Spleen (tissue), 11 donors: ENCODE measurements around the gene GLI2. TPM values are rescaled to one million over a fixed set of nuclear protein-coding genes. Genes with fewer than 3 reads are reported as not detected.

Source experiments
- DNase-seq: peaks from one replicate; pipeline ENCODE4 v3.0.0-alpha.2; 2020
- H3K27ac ChIP-seq, 8 donors: fragments of 200-600 bp; sonication (generic) in 7 of 8; 1 replicate in 4 of 8; 2 replicates in 4 of 8; pipeline versions ENCODE4 v1.5.0 to v1.8.0; 2016 to 2021; ENCODE audit warnings: inconsistent platforms in 4 of 8, mild to moderate bottlenecking in 4 of 8, moderate library complexity in 1 of 8
- H3K27me3 ChIP-seq, 7 donors: fragments of 200-600 bp; sonication (generic) in 6 of 7; replicated peaks in 1 of 7; 1 replicate in 4 of 7; 2 replicates in 3 of 7; pipeline versions ENCODE4 v1.5.0 to v1.8.0; 2016 to 2021; ENCODE audit warnings: inconsistent platforms in 3 of 7, mild to moderate bottlenecking in 1 of 7
- H3K36me3 ChIP-seq, 6 donors: fragments of 200-600 bp; sonication (generic) in 5 of 6; 1 replicate in 4 of 6; 2 replicates in 2 of 6; pipeline versions ENCODE4 v1.5.0 to v1.8.0; 2016 to 2021; ENCODE audit warnings: inconsistent platforms in 2 of 6
- H3K4me1 ChIP-seq, 6 donors: fragments of 200-600 bp; sonication (generic) in 5 of 6; 1 replicate in 3 of 6; 2 replicates in 3 of 6; pipeline versions ENCODE4 v1.5.0 to v1.8.0; 2016 to 2021; ENCODE audit warnings: inconsistent platforms in 3 of 6
- H3K4me3 ChIP-seq, 8 donors: fragments of 200-600 bp; sonication (generic) in 7 of 8; 1 replicate in 4 of 8; 2 replicates in 4 of 8; pipeline versions ENCODE4 v1.5.0 to v1.8.0; 2016 to 2021; ENCODE audit warnings: inconsistent platforms in 4 of 8, mild to moderate bottlenecking in 4 of 8, moderate library complexity in 2 of 8
- H3K9me3 ChIP-seq, 8 donors: fragments of 200-600 bp; sonication (generic) in 7 of 8; 1 replicate in 4 of 8; 2 replicates in 4 of 8; pipeline versions ENCODE4 v1.5.0 to v1.8.0; 2016 to 2021; ENCODE audit warnings: inconsistent platforms in 4 of 8
- POLR2A ChIP-seq, 3 donors: fragments of 450-650 bp; IDR thresholded peaks; one replicate each; pipeline ENCODE4 v1.5.1; 2017; ENCODE audit warnings: antibody characterized with exemption in 3 of 3, mild to moderate bottlenecking in 1 of 3
- POLR2AphosphoS5 ChIP-seq, 3 donors: sonication (generic); formaldehyde crosslinking; IDR thresholded peaks; one replicate each; pipeline ENCODE4 v1.5.1; 2017; ENCODE audit warnings: antibody characterized with exemption in 3 of 3
- WGBS, 5 donors: extraction: QIAGEN DNeasy Blood & Tissue Kit in 3 of 5; methylation state at CpG; one replicate each; pipeline versions ENCODE4 v1.1.5 to v1.1.7; 2013 to 2018; 5-methylcytosine and 5-hydroxymethylcytosine counted together
- intact Hi-C: fragments of 100-400 bp; cut with DNase I; formaldehyde crosslinking; loops from one replicate; pipeline ENCODE4 v1.15.0; 2023; ENCODE audit warnings: low total_unique reads
- polyA plus RNA-seq, 3 donors: library from polyadenylated mRNA; stranded (reverse); fragments of 200-250 nt; gene quantifications; one replicate each; pipeline ENCODE4 v1.2.1, GENCODE V29; 2013
- total RNA-seq, 7 donors: library from RNA; depleted of rRNA in 3 of 7; stranded (reverse); fragments of >200 nt in 3 of 7; fragmentation: NEBNext Ultra II Directional in 4 of 7; extraction: Animal tissue kit (Norgen Biotek cat#: 25700) in 4 of 7; gene quantifications; one replicate each; pipeline versions ENCODE4 v1.1.0 to v1.2.1, GENCODE V29; 2016 to 2021
- TF ChIP-seq, protein P1 (sequence below), 11 experiments: fragments of 200-600 bp in 7 of 11; fragments of 450-650 bp in 4 of 11; sonication (generic) in 4 of 11; IDR thresholded peaks in 8 of 11; conservative IDR thresholded peaks in 3 of 11; 1 replicate in 7 of 11; 2 replicates in 4 of 11; pipeline versions ENCODE4 v1.4.0 to v1.8.0; 2016 to 2021; ENCODE audit warnings: antibody characterized with exemption in 11 of 11, inconsistent platforms in 4 of 11, mild to moderate bottlenecking in 1 of 11
- donor health status: healthy with polysubstance abuse.
- donor health status: DM: no; HTN: no; CAD: no; lungs with moderate emphysema.
- donor health status: DM: no; HTN: no; CAD: no.
- donor health status: Bipolar disorder and iron deficiency.
- donor health status: healthy.
- donor health status: DM: no; HTN: no; CAD: no.
- donor health status: DM: yes; HTN: yes; CAD: no.

Gene GLI2
- total and polyA plus RNA-seq, 10 donors, result 0.22 to 10.6 (median 1.4) TPM

DNA sequence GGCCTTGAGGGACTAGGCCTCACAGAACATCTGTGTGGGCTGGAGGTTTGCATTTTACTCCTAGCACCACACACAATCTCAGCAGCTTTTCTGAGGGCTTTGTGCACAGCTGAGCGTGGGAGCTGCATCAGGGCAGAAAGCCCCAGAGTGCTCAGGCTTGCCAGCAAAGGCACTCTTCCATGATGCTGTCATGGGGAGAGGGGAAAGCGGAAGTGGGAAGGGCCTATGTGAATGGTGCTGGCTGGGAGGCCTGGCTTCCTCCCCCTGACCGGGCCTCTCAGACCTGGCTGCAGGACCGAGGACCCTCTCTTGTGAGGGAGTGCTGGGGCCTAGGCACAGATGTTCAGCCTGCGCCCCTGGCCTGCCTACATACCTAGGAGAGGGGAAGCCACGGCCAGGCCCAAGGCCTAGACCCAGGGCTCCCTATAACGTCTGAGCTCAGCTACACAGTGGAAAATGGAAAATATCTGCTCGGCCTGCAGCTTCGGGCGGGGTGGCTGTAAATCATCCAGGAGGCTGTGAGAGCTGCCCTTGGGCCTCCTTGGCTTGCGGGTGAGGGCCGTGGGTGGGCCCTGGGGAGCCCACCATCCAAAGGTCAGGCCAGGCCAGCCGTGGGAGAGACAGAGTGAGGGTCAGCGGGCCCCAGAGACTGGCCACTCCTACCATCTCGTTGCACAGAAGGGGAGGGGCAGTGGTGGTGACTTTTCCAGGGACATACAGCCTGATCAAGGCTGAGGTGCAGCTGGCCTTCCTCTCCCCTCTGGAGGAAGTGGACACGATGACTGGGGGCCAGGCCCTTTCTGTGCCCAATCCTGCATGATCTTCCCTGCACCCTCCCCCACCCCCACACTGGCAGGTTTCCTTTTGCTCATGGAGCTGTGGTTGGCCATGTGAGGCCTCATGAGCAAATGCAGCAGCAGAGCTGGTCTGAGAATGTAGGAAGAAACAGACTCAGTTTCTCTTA is 22.8 kb downstream of the GLI2 start:
- WGBS, 5 donors, result 50 to 70% (median 63%) methylated on average over 10 to 16 of the region's 16 CpGs
- no peak overlapping the region for H3K4me3 ChIP-seq
- intact Hi-C loops, result no loop called here
- peaks cover 0 to 24% (median 0%) of the 10 kb centered on the region in 7 donors for H3K27me3 ChIP-seq
- H3K36me3 ChIP-seq, result no peaks in the 10 kb centered on the region
- DNase-seq, result peak; percentile 73
- TF ChIP-seq POLR2AphosphoS5 (IDR thresholded peaks at IDR 0.05), result peak in 2 of 3 donors; percentile 36 to 67
- TF ChIP-seq, protein P1, sequence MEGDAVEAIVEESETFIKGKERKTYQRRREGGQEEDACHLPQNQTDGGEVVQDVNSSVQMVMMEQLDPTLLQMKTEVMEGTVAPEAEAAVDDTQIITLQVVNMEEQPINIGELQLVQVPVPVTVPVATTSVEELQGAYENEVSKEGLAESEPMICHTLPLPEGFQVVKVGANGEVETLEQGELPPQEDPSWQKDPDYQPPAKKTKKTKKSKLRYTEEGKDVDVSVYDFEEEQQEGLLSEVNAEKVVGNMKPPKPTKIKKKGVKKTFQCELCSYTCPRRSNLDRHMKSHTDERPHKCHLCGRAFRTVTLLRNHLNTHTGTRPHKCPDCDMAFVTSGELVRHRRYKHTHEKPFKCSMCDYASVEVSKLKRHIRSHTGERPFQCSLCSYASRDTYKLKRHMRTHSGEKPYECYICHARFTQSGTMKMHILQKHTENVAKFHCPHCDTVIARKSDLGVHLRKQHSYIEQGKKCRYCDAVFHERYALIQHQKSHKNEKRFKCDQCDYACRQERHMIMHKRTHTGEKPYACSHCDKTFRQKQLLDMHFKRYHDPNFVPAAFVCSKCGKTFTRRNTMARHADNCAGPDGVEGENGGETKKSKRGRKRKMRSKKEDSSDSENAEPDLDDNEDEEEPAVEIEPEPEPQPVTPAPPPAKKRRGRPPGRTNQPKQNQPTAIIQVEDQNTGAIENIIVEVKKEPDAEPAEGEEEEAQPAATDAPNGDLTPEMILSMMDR (IDR thresholded peaks at IDR 0.05 in 8 of 11, conservative IDR thresholded peaks at IDR 0.05 in 3 of 11), result no peak
- peak overlapping the region in 7 of 8 donors; percentile 27 to 81 (median 76) for H3K27ac ChIP-seq
- peaks cover 0 to 35% (median 7%) of the 10 kb centered on the region in 6 donors for H3K4me1 ChIP-seq
- no peaks in the 10 kb centered on the region for H3K9me3 ChIP-seq

DNA sequence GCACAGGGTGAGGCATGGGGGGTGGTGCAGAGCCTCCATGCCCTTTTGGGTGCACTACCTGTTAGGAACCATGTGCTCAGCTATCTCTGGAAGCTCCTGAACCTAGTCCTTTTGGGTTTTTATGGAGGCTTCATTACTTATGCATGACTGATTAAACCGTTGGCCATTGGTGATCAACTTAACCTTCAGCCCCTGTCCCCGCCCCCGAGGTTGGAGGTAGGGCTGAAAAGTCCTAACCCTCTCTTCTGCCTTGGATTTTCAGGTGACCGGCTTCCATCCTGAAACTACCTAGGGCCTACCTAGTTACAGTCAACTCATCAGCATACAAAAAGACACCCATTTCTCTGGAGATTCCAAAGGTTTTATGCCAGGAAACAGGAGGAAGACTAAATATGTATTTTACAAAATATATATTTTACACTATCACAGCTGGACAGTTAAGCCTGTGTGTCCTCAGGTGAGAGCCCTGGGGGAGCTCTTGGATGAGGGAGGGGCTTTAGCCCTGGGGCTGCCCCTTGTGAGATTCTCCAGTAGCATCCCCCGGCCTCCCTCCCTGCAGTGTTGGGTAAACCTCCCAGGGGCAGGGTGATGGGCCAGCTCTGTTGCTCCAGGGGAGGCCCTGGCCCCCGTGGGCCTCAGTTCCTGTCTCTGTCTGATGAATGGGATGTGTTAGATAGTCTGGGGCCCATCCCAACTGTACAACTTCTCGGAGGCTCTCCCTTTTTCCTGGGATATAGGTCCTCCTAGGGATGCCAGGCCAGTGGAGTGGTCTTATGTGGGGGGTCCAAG is 24.1 kb downstream of the GLI2 start:
- Histone ChIP-seq H3K27me3 (peaks cover 0 to 24% (median 0%) of the 10 kb centered on the region in 7 donors), H3K9me3 (no peaks in the 10 kb centered on the region), H3K4me3 (no peak overlapping the region), H3K36me3 (no peaks in the 10 kb centered on the region), H3K4me1 (peaks cover 0 to 38% (median 12%) of the 10 kb centered on the region in 6 donors), H3K27ac (peak overlapping the region in 5 of 8 donors; percentile 22 to 81 (median 76))
- WGBS, 5 donors, result 66 to 85% (median 84%) methylated on average over 6 to 7 of the region's 7 CpGs
- intact Hi-C loops, result no loop called here
- peak; percentile 51 for DNase-seq
- TF ChIP-seq POLR2A (IDR thresholded peaks at IDR 0.05) (no peak), POLR2AphosphoS5 (IDR thresholded peaks at IDR 0.05) (no peak)
- TF ChIP-seq, protein P1 (IDR thresholded peaks at IDR 0.05 in 8 of 11, conservative IDR thresholded peaks at IDR 0.05 in 3 of 11), result no peak

- WGBS, 5 donors, result 76 to 90% (median 81%) methylated on average over 8 of the region's 8 CpGs
- H3K9me3 ChIP-seq, result no peaks in the 10 kb centered on the region
These were observed 24.9 kb downstream of the GLI2 start for GRCh38 chr2:120760446-120761135.

More at GRCh38 chr2:120760446-120761135, 24.9 kb downstream of the GLI2 start:
- Histone ChIP-seq H3K4me3 (no peak overlapping the region), H3K27ac (peak overlapping the region in 3 of 8 donors; percentile 75 to 76 (median 76)), H3K36me3 (no peaks in the 10 kb centered on the region), H3K4me1 (peaks cover 0 to 45% (median 12%) of the 10 kb centered on the region in 6 donors), H3K27me3 (peaks cover 0 to 32% (median 0%) of the 10 kb centered on the region in 7 donors)
- intact Hi-C loops, result no loop called here
- TF ChIP-seq POLR2AphosphoS5 (IDR thresholded peaks at IDR 0.05), result no peak
- TF ChIP-seq POLR2A (IDR thresholded peaks at IDR 0.05), result no peak
- TF ChIP-seq, protein P1 (IDR thresholded peaks at IDR 0.05 in 8 of 11, conservative IDR thresholded peaks at IDR 0.05 in 3 of 11), result no peak
- peak; percentile 62 for DNase-seq
